NT2/D1 (cell line): Measurements from ENCODE around the gene CACNA2D2.

Experiments used
- DNase-seq: peaks from one replicate; pipeline ENCODE4 v3.0.0-alpha.2; 2011; ENCODE audit warnings: low read depth, low spot score
- H3K27me3 ChIP-seq: 2 replicates; pipeline ENCODE4 v1.6.0; 2011; ENCODE audit warnings: mild to moderate bottlenecking; ENCODE audit not compliant: insufficient read length, insufficient read depth
- H3K36me3 ChIP-seq: 2 replicates; pipeline ENCODE4 v1.6.1; 2011; ENCODE audit warnings: mild to moderate bottlenecking, low read length, mixed read lengths; ENCODE audit not compliant: insufficient read depth, insufficient read length
- H3K4me1 ChIP-seq: 2 replicates; pipeline ENCODE4 v1.5.1; 2011; ENCODE audit not compliant: insufficient read depth, insufficient read length
- H3K4me3 ChIP-seq: 2 replicates; pipeline ENCODE4 v1.5.1; 2011; ENCODE audit warnings: low read depth; ENCODE audit not compliant: insufficient read length
- H3K9ac ChIP-seq: 2 replicates; pipeline ENCODE4 v1.6.0; 2011; ENCODE audit warnings: low read depth; ENCODE audit not compliant: insufficient read length
- H3K9me3 ChIP-seq: 2 replicates; pipeline ENCODE4 v1.5.1; 2011; ENCODE audit warnings: mild to moderate bottlenecking, low read length; ENCODE audit not compliant: insufficient read depth
- SUZ12 ChIP-seq: IDR thresholded peaks from 2 replicates; pipeline ENCODE4 v1.6.1; 2011; ENCODE audit not compliant: insufficient read length, insufficient read depth; ENCODE audit errors: extremely low read depth
- YY1 ChIP-seq: IDR thresholded peaks from 2 replicates; pipeline ENCODE4 v1.6.1; 2011; ENCODE audit not compliant: insufficient read length, insufficient read depth
- ZNF274 ChIP-seq: IDR thresholded peaks from 2 replicates; pipeline ENCODE4 v1.6.1; 2011; ENCODE audit warnings: mild to moderate bottlenecking, low read depth, low read length

The CACNA2D2 gene

DNA sequence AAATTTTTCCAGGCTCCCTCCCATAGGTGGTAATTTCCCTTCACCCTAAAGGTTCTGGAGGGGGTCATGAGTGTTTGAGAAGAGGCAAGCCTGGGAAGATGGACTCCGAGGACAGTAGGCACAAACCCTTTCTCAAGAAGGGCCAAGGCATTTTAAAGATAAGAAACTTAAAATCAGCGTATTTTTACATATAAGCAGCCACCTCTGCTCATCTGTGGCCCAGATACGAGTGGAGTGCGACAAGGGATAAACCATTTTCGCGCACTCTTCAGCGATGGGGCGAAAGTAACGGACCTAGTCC is 163.3 kb downstream of the CACNA2D2 start:
- TF ChIP-seq ZNF274 (no peak), YY1 (no peak), SUZ12 (no peak)
- H3K4me3 ChIP-seq = no peak overlapping the region
- DNase-seq = no peak
- no peaks in the 10 kb centered on the region for H3K9me3 ChIP-seq
- H3K27me3 ChIP-seq = peaks cover 29% of the 10 kb centered on the region
- peaks cover 16% of the 10 kb centered on the region for H3K36me3 ChIP-seq
- peaks cover 15% of the 10 kb centered on the region for H3K4me1 ChIP-seq
- no peak overlapping the region for H3K9ac ChIP-seq

DNA sequence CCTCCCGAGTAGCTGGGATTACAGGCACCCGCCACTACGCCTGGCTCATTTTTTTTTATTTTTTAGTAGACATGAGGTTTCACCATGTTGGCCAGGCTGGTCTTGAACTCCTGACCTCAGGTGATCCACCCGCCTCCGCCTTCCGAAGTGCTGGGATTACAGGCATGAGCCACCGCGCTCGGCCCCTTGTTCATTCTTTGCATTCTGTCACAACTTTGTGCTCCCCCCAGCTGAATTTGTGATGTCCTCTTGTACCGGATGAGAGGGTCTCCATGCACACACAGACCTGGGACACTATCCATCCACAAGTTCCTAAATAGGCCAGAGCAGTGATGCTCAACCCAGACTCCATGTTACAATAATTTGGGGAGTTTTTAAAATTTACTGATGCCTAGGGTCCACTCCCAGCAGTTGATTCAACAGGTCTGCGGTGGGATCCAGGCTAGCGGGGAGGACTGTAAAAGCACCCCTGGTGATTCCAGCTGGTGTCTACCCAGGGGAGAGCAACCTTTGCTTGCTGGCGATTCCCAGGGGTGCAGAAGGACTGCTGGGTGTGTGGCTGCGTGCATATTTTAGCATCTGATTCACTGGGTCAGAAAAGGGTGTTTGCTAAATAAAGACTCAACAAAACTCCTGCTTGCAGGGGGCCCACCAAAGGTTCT is 163.8 kb downstream of the CACNA2D2 start:
- no peak for DNase-seq

DNA sequence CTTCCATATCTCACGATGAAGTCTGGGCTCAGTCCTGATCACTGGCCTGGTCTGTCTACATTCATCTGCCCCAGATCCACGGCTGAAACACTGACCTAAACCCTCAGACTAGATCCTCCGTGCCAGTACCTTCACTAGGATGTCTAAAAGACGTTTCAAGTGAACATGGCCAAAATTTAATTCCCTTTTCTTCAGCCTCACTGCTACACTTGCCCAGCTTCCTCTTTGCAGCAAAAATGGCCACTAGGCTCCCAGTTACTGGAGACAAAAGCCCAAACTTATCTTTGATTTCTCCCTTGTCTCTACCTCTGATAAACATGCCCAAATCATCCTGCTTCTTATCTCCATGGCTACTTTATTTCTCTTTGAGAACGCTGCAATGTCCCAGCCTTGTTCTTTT is 164.5 kb downstream of the CACNA2D2 start:
- DNase-seq = no peak
- H3K4me1 ChIP-seq = peaks cover 14% of the 10 kb centered on the region
- no peak overlapping the region for H3K9ac ChIP-seq
- no peaks in the 10 kb centered on the region for H3K9me3 ChIP-seq
- no peak for TF ChIP-seq ZNF274
- no peak for TF ChIP-seq YY1
- TF ChIP-seq SUZ12 = no peak
- peaks cover 26% of the 10 kb centered on the region for H3K36me3 ChIP-seq
- no peak overlapping the region for H3K4me3 ChIP-seq
- H3K27me3 ChIP-seq = peaks cover 21% of the 10 kb centered on the region

More for the DNA sequence above, 163.8 kb downstream of the CACNA2D2 start:
- Histone ChIP-seq H3K9ac (no peak overlapping the region), H3K4me1 (peaks cover 14% of the 10 kb centered on the region), H3K9me3 (no peaks in the 10 kb centered on the region), H3K27me3 (peaks cover 24% of the 10 kb centered on the region), H3K4me3 (no peak overlapping the region), H3K36me3 (peaks cover 19% of the 10 kb centered on the region)
- TF ChIP-seq SUZ12 (no peak), ZNF274 (no peak), YY1 (no peak)

DNA sequence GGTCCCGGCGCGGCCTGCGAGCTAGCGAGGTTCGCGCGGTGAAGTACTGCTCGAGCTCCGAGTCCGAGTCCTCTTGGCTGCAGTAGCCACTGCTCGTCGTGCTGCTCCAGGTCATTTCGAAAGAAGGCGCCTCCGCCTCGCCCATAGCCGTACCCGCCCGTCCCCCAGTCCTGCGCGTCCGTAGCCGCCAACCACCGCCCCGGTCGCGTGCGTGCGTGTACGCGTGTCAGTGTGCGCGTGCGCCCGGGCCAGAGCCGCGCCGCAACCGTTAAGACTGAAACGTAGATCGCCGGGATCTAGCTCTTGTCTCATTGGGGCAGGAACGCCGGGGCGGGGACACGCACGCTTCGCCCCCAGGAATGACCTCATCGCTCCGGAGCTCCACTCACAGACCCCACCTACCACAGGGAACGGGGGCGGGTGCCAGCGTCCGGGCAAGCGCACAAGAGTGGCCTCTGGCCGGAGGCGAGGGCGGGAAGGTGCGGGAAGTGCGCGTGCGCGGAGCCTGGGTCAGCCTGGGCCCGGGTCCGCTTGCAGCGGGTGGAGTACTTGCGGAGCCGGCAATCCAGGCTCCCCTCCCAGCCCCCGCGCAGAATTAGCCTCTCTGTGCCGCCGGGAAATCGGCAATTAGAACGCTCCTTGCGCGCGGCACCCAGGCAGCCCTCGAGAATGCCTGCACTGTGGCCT is 166.1 kb downstream of the CACNA2D2 start:
- Histone ChIP-seq H3K9me3 (no peaks in the 10 kb centered on the region), H3K4me1 (peaks cover 10% of the 10 kb centered on the region), H3K36me3 (peaks cover 41% of the 10 kb centered on the region), H3K4me3 (peak overlapping the region; percentile 96), H3K27me3 (peaks cover 11% of the 10 kb centered on the region), H3K9ac (peak overlapping the region; percentile 98)
- TF ChIP-seq ZNF274 (no peak), SUZ12 (no peak), YY1 (no peak)
- DNase-seq = peak; percentile 99

DNA sequence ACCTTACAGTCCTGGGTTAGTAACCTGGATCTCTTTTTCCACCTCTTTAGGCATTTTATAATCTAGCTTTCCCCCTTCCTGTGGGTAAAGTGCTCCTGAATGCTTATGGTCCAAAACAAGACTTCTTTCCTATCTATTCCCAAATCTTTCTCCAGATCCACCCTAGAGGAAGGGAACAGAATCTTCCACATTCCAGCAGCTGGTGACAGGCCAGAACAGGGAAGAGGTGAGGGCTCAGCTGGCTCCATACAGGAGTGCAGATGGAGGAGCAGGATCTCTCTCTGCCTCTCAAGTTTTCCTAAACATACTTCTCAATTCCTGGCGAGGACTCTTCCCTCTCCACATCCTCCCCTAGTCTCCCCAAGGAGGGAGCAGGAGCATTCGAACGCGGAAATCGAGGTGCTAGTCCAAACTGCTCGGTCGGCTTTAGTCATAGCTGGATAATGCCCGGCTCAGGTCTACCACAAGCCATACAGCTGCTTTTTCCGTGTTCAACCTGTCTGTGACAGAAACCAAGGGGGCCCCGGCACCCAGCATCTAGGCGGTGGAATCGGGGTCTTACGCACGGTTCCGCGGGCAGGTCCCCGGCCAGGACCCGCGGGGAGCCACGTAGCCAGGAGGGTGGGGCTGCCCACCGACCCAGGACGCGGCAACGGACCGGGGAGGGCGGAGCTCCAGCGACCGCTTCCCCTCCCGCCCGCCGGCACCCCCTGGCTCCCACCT is 166.8 kb downstream of the CACNA2D2 start:
- H3K36me3 ChIP-seq = peaks cover 48% of the 10 kb centered on the region
- DNase-seq = no peak
- TF ChIP-seq YY1 (no peak), ZNF274 (no peak)
- peaks cover 8% of the 10 kb centered on the region for H3K4me1 ChIP-seq
- no peaks in the 10 kb centered on the region for H3K9me3 ChIP-seq
- peak overlapping the region; percentile 98 for H3K9ac ChIP-seq
- peak overlapping the region; percentile 96 for H3K4me3 ChIP-seq
- H3K27me3 ChIP-seq = peaks cover 9% of the 10 kb centered on the region

DNA sequence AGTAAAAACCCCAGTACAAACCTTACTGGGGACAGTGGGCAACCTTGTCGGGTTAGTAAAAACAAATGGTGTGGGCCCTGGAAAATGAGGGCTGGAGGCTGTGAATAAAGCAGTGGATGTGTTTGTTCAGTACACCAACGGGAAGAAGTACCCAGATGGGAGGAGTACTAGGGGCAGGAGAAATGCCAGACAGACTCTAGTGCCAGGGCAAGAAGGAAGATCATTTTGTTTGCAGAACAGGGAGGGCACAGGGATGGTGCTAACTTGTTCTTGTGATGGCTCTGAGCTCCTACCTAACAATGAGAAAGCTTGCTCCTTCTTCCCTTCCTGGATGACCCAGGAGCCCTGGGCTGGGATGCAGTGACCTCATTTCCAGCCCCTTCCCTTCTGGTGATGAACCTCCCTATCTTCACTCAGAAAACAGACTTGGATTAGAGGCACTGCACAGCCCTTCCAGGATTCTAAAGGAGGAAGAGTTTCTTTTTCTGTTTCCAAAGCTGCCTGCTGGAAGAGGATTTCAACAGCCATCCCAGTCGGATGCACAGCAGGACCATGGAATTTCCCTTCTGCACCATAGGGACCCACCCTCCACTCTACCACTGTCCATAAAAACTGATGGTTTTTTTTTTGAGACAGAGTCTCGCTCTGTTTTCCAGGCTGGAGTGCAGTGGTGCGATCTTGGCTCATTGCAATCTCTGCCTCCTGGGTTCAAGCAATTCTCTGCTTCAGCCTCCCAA is 168.9 kb downstream of the CACNA2D2 start:
- peak overlapping the region; percentile 57 for H3K9ac ChIP-seq
- H3K27me3 ChIP-seq = no peaks in the 10 kb centered on the region
- TF ChIP-seq YY1 (no peak), SUZ12 (no peak), ZNF274 (no peak)
- no peak for DNase-seq
- H3K9me3 ChIP-seq = no peaks in the 10 kb centered on the region
- no peak overlapping the region for H3K4me3 ChIP-seq
- peaks cover 4% of the 10 kb centered on the region for H3K4me1 ChIP-seq
- H3K36me3 ChIP-seq = peaks cover 69% of the 10 kb centered on the region
